NCI-H82 (cell line): ENCODE results near the gene PPIL3.
A peak's percentile ranks its signal among the peaks of the same experiment; 100 is the strongest.

Source experiments
- DNase-seq: peaks from one replicate; lab custom pipeline; 2025; lab: John Stamatoyannopoulos, UW

The PPIL3 gene

GRCh38 chr2:200860092-200860795 lies 28.6 kb downstream of the PPIL3 start:
- DNase-seq, result no peak

GRCh38 chr2:200856806-200857205 lies 32.1 kb downstream of the PPIL3 start:
- no peak for DNase-seq

GRCh38 chr2:200852605-200853004 lies 36.3 kb downstream of the PPIL3 start:
- DNase-seq, result no peak

GRCh38 chr2:200851398-200852248 lies 37.3 kb downstream of the PPIL3 start:
- DNase-seq, result peak; percentile 33

- peak; percentile 47 for DNase-seq
Observed at GRCh38 chr2:200850512-200851256, 38.2 kb downstream of the PPIL3 start.

GRCh38 chr2:200847939-200848338 lies 40.9 kb downstream of the PPIL3 start:
- no peak for DNase-seq

GRCh38 chr2:200847269-200847668 lies 41.6 kb downstream of the PPIL3 start:
- DNase-seq, result no peak

- DNase-seq, result no peak
Observed at GRCh38 chr2:200845669-200846325, 43.1 kb downstream of the PPIL3 start.

- DNase-seq, result no peak
Observed at GRCh38 chr2:200845194-200845593, 43.7 kb downstream of the PPIL3 start.

GRCh38 chr2:200843993-200844948 lies 44.6 kb downstream of the PPIL3 start:
- DNase-seq, result no peak

GRCh38 chr2:200839513-200839912 lies 49.4 kb downstream of the PPIL3 start:
- no peak for DNase-seq

GRCh38 chr2:200834701-200835100 lies 54.2 kb downstream of the PPIL3 start:
- no peak for DNase-seq

GRCh38 chr2:200829258-200829655 lies 59.6 kb downstream of the PPIL3 start:
- DNase-seq, result peak; percentile 17

GRCh38 chr2:200828572-200829257 lies 60.2 kb downstream of the PPIL3 start:
- no peak for DNase-seq

- no peak for DNase-seq
Observed at GRCh38 chr2:200828104-200828503, 60.8 kb downstream of the PPIL3 start.

- DNase-seq, result no peak
Observed at GRCh38 chr2:200821686-200822245, 67.1 kb downstream of the PPIL3 start.
